NT2/D1 (cell line): ENCODE results near the gene FAM89A.

Experiments
- SUZ12 ChIP-seq: IDR thresholded peaks from 2 replicates; pipeline ENCODE4 v1.6.1; 2011; ENCODE audit not compliant: insufficient read length, insufficient read depth; ENCODE audit errors: extremely low read depth
- YY1 ChIP-seq: IDR thresholded peaks from 2 replicates; pipeline ENCODE4 v1.6.1; 2011; ENCODE audit not compliant: insufficient read length, insufficient read depth
- ZNF274 ChIP-seq: IDR thresholded peaks from 2 replicates; pipeline ENCODE4 v1.6.1; 2011; ENCODE audit warnings: mild to moderate bottlenecking, low read depth, low read length

- TF ChIP-seq SUZ12: no peak
- TF ChIP-seq YY1: no peak
- no peak for TF ChIP-seq ZNF274
Observed at GRCh38 chr1:230978491-230979388, 61.3 kb downstream of the FAM89A start, which contains the start of the genes ARV1 and TTC13.
